Retinal pigment epithelial cell (primary cell): ENCODE data around the gene CRKL.

Source experiments
- DNase-seq: peaks from one replicate; pipeline ENCODE4 v3.0.0-alpha.2; 2010; ENCODE audit warnings: low read depth
- H3K4me3 ChIP-seq: 2 replicates; pipeline ENCODE4 v1.5.1; 2011; ENCODE audit warnings: mild to moderate bottlenecking, low read length, control low read depth, moderate library complexity
- TF ChIP-seq, protein P1 (sequence below): conservative IDR thresholded peaks from 2 replicates; pipeline ENCODE4 v1.5.1; 2011; ENCODE audit warnings: low read depth, low read length, control low read depth, inconsistent platforms

CRKL gene

DNA sequence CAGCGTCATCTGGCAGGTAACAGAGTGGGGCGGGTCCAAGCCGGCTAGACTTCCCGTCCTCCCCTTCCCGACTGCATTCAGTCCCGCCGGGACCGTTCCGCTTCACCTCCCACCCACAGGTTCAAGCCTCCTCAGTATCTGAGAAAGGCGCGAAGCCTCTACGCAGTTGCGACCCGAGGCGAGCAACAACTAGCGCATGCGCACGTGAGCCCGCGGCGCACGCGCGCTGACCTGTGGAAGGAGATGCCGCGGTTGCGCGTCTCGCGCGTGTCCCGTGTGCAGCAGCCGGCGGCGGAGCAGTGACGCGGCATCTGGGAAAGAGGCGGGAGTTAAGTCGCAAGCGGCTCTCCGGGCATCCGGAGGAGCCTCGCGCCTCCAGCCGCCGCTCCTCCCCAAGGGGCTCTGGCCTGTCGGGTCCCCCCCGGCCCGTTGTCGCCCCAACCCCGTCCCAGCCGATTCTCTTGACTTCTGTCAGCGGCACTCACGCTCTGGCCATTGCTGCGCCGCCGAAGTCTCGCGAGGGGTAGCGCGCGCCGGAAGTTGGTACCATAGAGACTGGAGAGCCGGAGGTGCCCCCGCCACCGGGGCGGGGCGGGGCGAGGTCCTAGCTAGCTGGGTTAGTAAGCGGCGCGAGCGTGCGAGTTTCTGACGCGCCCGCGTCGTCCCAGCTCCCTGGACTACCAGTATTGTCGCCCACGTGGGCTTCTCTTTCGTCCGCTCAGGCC lies 84.6 kb downstream of the CRKL start, which contains the start of gene THAP7:
Gene THAP7, minus strand, starts transcription at position 518 of the 725 bp plus-strand sequence. Its CDS starts 207 bp downstream, at position 311.
- DNase-seq, result peak; percentile 69
- TF ChIP-seq, protein P1, sequence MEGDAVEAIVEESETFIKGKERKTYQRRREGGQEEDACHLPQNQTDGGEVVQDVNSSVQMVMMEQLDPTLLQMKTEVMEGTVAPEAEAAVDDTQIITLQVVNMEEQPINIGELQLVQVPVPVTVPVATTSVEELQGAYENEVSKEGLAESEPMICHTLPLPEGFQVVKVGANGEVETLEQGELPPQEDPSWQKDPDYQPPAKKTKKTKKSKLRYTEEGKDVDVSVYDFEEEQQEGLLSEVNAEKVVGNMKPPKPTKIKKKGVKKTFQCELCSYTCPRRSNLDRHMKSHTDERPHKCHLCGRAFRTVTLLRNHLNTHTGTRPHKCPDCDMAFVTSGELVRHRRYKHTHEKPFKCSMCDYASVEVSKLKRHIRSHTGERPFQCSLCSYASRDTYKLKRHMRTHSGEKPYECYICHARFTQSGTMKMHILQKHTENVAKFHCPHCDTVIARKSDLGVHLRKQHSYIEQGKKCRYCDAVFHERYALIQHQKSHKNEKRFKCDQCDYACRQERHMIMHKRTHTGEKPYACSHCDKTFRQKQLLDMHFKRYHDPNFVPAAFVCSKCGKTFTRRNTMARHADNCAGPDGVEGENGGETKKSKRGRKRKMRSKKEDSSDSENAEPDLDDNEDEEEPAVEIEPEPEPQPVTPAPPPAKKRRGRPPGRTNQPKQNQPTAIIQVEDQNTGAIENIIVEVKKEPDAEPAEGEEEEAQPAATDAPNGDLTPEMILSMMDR, result no peak
- H3K4me3 ChIP-seq, result peak within 1 kb of the TSS; percentile 79
